GM23338 (cell line): ENCODE measurements around the gene FAM110C. TPM values are rescaled to one million over a fixed set of nuclear protein-coding genes. Genes with fewer than 3 reads are reported as not detected.

ENCODE experiments used
- ATAC-seq: fragments of 200-7000 bp; cut with Tn5 transposase; 3 replicates; pipeline ENCODE4 v1.9.1; 2020
- DNase-seq: peaks from one replicate; pipeline ENCODE4 v3.0.0-alpha.2; 2015; ENCODE audit warnings: low spot score
- H2AFZ ChIP-seq: fragments of 200-600 bp; sonication (generic); 2 replicates; pipeline ENCODE4 v1.8.0; 2016; ENCODE audit warnings: antibody characterized with exemption, mild to moderate bottlenecking, moderate library complexity
- H3F3A ChIP-seq: fragments of 200-600 bp; sonication (generic); replicated peaks from 2 replicates; pipeline ENCODE4 v1.8.0; 2017; ENCODE audit warnings: antibody characterized with exemption, mixed run types, low read depth
- H3K27ac ChIP-seq: fragments of 200-600 bp; sonication (generic); 2 replicates; pipeline ENCODE4 v1.6.1; 2016; ENCODE audit warnings: low read depth
- H3K27me3 ChIP-seq: fragments of 200-600 bp; sonication (generic); 2 replicates; pipeline ENCODE4 v1.8.0; 2016; ENCODE audit warnings: mild to moderate bottlenecking, mixed run types, moderate library complexity; ENCODE audit not compliant: insufficient read depth
- H3K36me3 ChIP-seq: fragments of 200-600 bp; sonication (generic); 2 replicates; pipeline ENCODE4 v1.8.0; 2016; ENCODE audit warnings: mild to moderate bottlenecking; ENCODE audit not compliant: insufficient read depth
- H3K4me1 ChIP-seq: fragments of 200-600 bp; sonication (generic); 2 replicates; pipeline ENCODE4 v1.8.0; 2016; ENCODE audit warnings: mild to moderate bottlenecking, moderate library complexity; ENCODE audit not compliant: insufficient read depth
- H3K4me2 ChIP-seq: fragments of 200-600 bp; sonication (generic); 2 replicates; pipeline ENCODE4 v1.7.1; 2017; ENCODE audit warnings: mixed run types
- H3K4me3 ChIP-seq: fragments of 200-600 bp; sonication (generic); 2 replicates; pipeline ENCODE4 v1.6.1; 2016; ENCODE audit warnings: mixed run types
- H3K79me2 ChIP-seq: fragments of 200-600 bp; sonication (generic); replicated peaks from 2 replicates; pipeline ENCODE4 v1.8.0; 2017; ENCODE audit warnings: mild to moderate bottlenecking; ENCODE audit not compliant: insufficient read depth
- H3K9me2 ChIP-seq: fragments of 200-600 bp; sonication (generic); 2 replicates; pipeline ENCODE4 v1.8.0; 2017; ENCODE audit not compliant: insufficient read depth
- H4K20me1 ChIP-seq: fragments of 200-600 bp; sonication (generic); replicated peaks from 2 replicates; pipeline ENCODE4 v1.8.0; 2017; ENCODE audit warnings: mild to moderate bottlenecking; ENCODE audit not compliant: insufficient read depth
- H3K27ac Mint-ChIP-seq: 2 replicates; pipeline ENCODE4 v1.8.0; 2020; ENCODE audit warnings: inconsistent platforms, mild to moderate bottlenecking, moderate library complexity, mixed read lengths
- H3K27me3 Mint-ChIP-seq: 3 replicates; pipeline ENCODE4 v1.8.0; 2022; ENCODE audit warnings: low read depth, mild to moderate bottlenecking, moderate library complexity, mixed read lengths, inconsistent platforms; ENCODE audit not compliant: insufficient read depth, poor library complexity
- H3K36me3 Mint-ChIP-seq: 3 replicates; pipeline ENCODE4 v1.8.0; 2021; ENCODE audit warnings: low read depth, mild to moderate bottlenecking, inconsistent platforms, moderate library complexity, mixed read lengths
- H3K4me1 Mint-ChIP-seq: 3 replicates; pipeline ENCODE4 v1.8.0; 2020; ENCODE audit warnings: mild to moderate bottlenecking, inconsistent platforms, mixed read lengths
- H3K4me3 Mint-ChIP-seq: 3 replicates; pipeline ENCODE4 v1.8.0; 2021; ENCODE audit warnings: moderate library complexity, mild to moderate bottlenecking, inconsistent platforms, mixed read lengths
- H3K9me3 Mint-ChIP-seq: 3 replicates; pipeline ENCODE4 v1.8.0; 2020; ENCODE audit warnings: moderate library complexity, mild to moderate bottlenecking, inconsistent platforms, mixed read lengths
- CREB1 ChIP-seq: fragments of 250-450 bp; sonication (Bioruptor Pico); IDR thresholded peaks from 2 replicates; pipeline ENCODE4 v1.5.0; 2020; ENCODE audit warnings: low read depth, mild to moderate bottlenecking, moderate library complexity
- EZH2 ChIP-seq: fragments of 200-600 bp; sonication (generic); IDR thresholded peaks from one replicate; pipeline ENCODE4 v1.8.0; 2017; ENCODE audit warnings: antibody characterized with exemption, mild to moderate bottlenecking, low read depth; ENCODE audit not compliant: unreplicated experiment
- EZH2phosphoT487 ChIP-seq: fragments of 200-600 bp; sonication (generic); IDR thresholded peaks from one replicate; pipeline ENCODE4 v1.8.1; 2018; ENCODE audit warnings: antibody characterized with exemption; ENCODE audit not compliant: unreplicated experiment
- JUNB ChIP-seq: IDR thresholded peaks from one replicate; pipeline ENCODE4 v1.6.1; 2016; ENCODE audit warnings: antibody characterized with exemption; ENCODE audit not compliant: unreplicated experiment
- NANOG ChIP-seq: IDR thresholded peaks from 2 replicates; pipeline ENCODE4 v1.6.1; 2016; ENCODE audit warnings: antibody characterized with exemption, borderline replicate concordance
- POLR2AphosphoS5 ChIP-seq: IDR thresholded peaks from 2 replicates; pipeline ENCODE4 v1.6.1; 2016; ENCODE audit warnings: antibody characterized with exemption, low read depth
- STAT1 ChIP-seq: IDR thresholded peaks from one replicate; pipeline ENCODE4 v1.6.1; 2016; ENCODE audit warnings: antibody characterized with exemption; ENCODE audit not compliant: unreplicated experiment
- ZNF114 ChIP-seq: fragments of 250-450 bp; sonication (Bioruptor Pico); IDR thresholded peaks from 2 replicates; pipeline ENCODE4 v1.5.0; 2020; ENCODE audit warnings: mild to moderate bottlenecking, moderate library complexity
- ZNF331 ChIP-seq: fragments of 250-450 bp; sonication (Bioruptor Pico); IDR thresholded peaks from 2 replicates; pipeline ENCODE4 v1.5.0; 2020; ENCODE audit warnings: low read depth, mild to moderate bottlenecking, moderate library complexity
- polyA plus RNA-seq: library from polyadenylated mRNA; unstranded; fragments of >200 nt; fragmentation: Nextera tagmentation; extraction: Ambion mirVana; gene quantifications from 2 replicates; pipeline ENCODE4 v1.2.1, GENCODE V29; 2016
- total RNA-seq: library from RNA; depleted of rRNA; stranded (reverse); fragments of >200 nt; shearing (Covaris generic); gene quantifications from 2 replicates; pipeline ENCODE4 v1.2.3, GENCODE V29; 2014
- TF ChIP-seq, protein P1 (sequence below), 2 experiments: fragments of 200-600 bp in 1 of 2; sonication (generic) in 1 of 2; conservative IDR thresholded peaks; 2 replicates each; pipeline versions ENCODE4 v1.5.1 to v1.6.1; 2016 to 2017; ENCODE audit warnings: antibody characterized with exemption in 2 of 2, low read depth in 2 of 2, mild to moderate bottlenecking in 2 of 2, moderate library complexity in 1 of 2
- TF ChIP-seq, protein P2 (sequence below): IDR thresholded peaks from 2 replicates; pipeline ENCODE4 v1.6.1; 2016; ENCODE audit warnings: antibody characterized with exemption
- TF ChIP-seq, protein P3 (sequence below): IDR thresholded peaks from one replicate; pipeline ENCODE4 v1.6.1; 2018; ENCODE audit warnings: antibody characterized with exemption; ENCODE audit not compliant: unreplicated experiment
- TF ChIP-seq, protein P4 (sequence below): fragments of 250-450 bp; sonication (Bioruptor Pico); IDR thresholded peaks from 2 replicates; pipeline ENCODE4 v1.5.0; 2020; ENCODE audit warnings: mild to moderate bottlenecking, moderate library complexity

Gene FAM110C
- total and polyA plus RNA-seq, 2 experiments from 2014 or later, result 7.9 to 20.9 TPM

DNA sequence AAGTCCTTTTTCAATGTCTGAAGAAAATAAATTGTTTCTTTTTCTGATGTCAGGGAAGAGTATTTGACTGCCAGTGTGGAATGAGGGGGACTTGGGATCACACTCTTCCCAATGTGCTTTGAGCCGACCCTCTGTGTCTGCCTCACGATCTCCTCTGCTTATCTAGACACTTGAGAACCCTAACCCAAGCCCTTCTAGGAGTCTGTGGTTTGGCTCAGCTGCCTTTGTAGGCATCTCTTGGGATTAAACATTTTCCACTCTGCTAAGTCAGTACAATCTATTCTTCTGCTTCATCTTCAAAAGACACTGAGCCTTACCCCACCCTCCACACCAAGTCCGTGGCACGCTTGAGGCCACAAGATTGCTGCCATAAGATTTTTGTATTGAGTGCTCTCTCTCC lies 19.4 kb downstream of the FAM110C start:
- Mint-ChIP-seq H3K4me3 (no peak overlapping the region), H3K9me3 (no peaks in the 10 kb centered on the region), H3K4me1 (no peaks in the 10 kb centered on the region), H3K36me3 (no peaks in the 10 kb centered on the region), H3K27ac (no peak overlapping the region), H3K27me3 (peaks cover 2% of the 10 kb centered on the region)
- Histone ChIP-seq H2AFZ (no peak overlapping the region), H3K4me1 (no peaks in the 10 kb centered on the region), H3K27ac (no peak overlapping the region), H3K4me3 (no peak overlapping the region), H3F3A (no peaks in the 10 kb centered on the region), H3K36me3 (no peaks in the 10 kb centered on the region), H3K9me2 (0 out of 2 replicates have a peak, but pooled peaks cover 3% of the 10 kb centered on the region), H3K4me2 (no peak overlapping the region), H3K27me3 (no peaks in the 10 kb centered on the region), H4K20me1 (no peaks in the 10 kb centered on the region), H3K79me2 (no peaks in the 10 kb centered on the region)
- ATAC-seq (no peak), DNase-seq (no peak)
- no peak for TF ChIP-seq NANOG
- TF ChIP-seq, protein P1, sequence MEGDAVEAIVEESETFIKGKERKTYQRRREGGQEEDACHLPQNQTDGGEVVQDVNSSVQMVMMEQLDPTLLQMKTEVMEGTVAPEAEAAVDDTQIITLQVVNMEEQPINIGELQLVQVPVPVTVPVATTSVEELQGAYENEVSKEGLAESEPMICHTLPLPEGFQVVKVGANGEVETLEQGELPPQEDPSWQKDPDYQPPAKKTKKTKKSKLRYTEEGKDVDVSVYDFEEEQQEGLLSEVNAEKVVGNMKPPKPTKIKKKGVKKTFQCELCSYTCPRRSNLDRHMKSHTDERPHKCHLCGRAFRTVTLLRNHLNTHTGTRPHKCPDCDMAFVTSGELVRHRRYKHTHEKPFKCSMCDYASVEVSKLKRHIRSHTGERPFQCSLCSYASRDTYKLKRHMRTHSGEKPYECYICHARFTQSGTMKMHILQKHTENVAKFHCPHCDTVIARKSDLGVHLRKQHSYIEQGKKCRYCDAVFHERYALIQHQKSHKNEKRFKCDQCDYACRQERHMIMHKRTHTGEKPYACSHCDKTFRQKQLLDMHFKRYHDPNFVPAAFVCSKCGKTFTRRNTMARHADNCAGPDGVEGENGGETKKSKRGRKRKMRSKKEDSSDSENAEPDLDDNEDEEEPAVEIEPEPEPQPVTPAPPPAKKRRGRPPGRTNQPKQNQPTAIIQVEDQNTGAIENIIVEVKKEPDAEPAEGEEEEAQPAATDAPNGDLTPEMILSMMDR (conservative IDR thresholded peaks at IDR 0.05; ENCODE audit: low read depth in 2 of 2), result no peak
- TF ChIP-seq, protein P2, sequence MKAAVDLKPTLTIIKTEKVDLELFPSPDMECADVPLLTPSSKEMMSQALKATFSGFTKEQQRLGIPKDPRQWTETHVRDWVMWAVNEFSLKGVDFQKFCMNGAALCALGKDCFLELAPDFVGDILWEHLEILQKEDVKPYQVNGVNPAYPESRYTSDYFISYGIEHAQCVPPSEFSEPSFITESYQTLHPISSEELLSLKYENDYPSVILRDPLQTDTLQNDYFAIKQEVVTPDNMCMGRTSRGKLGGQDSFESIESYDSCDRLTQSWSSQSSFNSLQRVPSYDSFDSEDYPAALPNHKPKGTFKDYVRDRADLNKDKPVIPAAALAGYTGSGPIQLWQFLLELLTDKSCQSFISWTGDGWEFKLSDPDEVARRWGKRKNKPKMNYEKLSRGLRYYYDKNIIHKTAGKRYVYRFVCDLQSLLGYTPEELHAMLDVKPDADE, result no peak
- TF ChIP-seq CREB1 (CRISPR knock-in tag), result no peak
- TF ChIP-seq, protein P3, sequence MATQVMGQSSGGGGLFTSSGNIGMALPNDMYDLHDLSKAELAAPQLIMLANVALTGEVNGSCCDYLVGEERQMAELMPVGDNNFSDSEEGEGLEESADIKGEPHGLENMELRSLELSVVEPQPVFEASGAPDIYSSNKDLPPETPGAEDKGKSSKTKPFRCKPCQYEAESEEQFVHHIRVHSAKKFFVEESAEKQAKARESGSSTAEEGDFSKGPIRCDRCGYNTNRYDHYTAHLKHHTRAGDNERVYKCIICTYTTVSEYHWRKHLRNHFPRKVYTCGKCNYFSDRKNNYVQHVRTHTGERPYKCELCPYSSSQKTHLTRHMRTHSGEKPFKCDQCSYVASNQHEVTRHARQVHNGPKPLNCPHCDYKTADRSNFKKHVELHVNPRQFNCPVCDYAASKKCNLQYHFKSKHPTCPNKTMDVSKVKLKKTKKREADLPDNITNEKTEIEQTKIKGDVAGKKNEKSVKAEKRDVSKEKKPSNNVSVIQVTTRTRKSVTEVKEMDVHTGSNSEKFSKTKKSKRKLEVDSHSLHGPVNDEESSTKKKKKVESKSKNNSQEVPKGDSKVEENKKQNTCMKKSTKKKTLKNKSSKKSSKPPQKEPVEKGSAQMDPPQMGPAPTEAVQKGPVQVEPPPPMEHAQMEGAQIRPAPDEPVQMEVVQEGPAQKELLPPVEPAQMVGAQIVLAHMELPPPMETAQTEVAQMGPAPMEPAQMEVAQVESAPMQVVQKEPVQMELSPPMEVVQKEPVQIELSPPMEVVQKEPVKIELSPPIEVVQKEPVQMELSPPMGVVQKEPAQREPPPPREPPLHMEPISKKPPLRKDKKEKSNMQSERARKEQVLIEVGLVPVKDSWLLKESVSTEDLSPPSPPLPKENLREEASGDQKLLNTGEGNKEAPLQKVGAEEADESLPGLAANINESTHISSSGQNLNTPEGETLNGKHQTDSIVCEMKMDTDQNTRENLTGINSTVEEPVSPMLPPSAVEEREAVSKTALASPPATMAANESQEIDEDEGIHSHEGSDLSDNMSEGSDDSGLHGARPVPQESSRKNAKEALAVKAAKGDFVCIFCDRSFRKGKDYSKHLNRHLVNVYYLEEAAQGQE, result no peak
- TF ChIP-seq EZH2phosphoT487, result no peak
- TF ChIP-seq ZNF331, result no peak
- no peak for TF ChIP-seq POLR2AphosphoS5
- TF ChIP-seq ZNF114 (CRISPR knock-in tag), result no peak
- TF ChIP-seq STAT1, result no peak
- TF ChIP-seq, protein P4, sequence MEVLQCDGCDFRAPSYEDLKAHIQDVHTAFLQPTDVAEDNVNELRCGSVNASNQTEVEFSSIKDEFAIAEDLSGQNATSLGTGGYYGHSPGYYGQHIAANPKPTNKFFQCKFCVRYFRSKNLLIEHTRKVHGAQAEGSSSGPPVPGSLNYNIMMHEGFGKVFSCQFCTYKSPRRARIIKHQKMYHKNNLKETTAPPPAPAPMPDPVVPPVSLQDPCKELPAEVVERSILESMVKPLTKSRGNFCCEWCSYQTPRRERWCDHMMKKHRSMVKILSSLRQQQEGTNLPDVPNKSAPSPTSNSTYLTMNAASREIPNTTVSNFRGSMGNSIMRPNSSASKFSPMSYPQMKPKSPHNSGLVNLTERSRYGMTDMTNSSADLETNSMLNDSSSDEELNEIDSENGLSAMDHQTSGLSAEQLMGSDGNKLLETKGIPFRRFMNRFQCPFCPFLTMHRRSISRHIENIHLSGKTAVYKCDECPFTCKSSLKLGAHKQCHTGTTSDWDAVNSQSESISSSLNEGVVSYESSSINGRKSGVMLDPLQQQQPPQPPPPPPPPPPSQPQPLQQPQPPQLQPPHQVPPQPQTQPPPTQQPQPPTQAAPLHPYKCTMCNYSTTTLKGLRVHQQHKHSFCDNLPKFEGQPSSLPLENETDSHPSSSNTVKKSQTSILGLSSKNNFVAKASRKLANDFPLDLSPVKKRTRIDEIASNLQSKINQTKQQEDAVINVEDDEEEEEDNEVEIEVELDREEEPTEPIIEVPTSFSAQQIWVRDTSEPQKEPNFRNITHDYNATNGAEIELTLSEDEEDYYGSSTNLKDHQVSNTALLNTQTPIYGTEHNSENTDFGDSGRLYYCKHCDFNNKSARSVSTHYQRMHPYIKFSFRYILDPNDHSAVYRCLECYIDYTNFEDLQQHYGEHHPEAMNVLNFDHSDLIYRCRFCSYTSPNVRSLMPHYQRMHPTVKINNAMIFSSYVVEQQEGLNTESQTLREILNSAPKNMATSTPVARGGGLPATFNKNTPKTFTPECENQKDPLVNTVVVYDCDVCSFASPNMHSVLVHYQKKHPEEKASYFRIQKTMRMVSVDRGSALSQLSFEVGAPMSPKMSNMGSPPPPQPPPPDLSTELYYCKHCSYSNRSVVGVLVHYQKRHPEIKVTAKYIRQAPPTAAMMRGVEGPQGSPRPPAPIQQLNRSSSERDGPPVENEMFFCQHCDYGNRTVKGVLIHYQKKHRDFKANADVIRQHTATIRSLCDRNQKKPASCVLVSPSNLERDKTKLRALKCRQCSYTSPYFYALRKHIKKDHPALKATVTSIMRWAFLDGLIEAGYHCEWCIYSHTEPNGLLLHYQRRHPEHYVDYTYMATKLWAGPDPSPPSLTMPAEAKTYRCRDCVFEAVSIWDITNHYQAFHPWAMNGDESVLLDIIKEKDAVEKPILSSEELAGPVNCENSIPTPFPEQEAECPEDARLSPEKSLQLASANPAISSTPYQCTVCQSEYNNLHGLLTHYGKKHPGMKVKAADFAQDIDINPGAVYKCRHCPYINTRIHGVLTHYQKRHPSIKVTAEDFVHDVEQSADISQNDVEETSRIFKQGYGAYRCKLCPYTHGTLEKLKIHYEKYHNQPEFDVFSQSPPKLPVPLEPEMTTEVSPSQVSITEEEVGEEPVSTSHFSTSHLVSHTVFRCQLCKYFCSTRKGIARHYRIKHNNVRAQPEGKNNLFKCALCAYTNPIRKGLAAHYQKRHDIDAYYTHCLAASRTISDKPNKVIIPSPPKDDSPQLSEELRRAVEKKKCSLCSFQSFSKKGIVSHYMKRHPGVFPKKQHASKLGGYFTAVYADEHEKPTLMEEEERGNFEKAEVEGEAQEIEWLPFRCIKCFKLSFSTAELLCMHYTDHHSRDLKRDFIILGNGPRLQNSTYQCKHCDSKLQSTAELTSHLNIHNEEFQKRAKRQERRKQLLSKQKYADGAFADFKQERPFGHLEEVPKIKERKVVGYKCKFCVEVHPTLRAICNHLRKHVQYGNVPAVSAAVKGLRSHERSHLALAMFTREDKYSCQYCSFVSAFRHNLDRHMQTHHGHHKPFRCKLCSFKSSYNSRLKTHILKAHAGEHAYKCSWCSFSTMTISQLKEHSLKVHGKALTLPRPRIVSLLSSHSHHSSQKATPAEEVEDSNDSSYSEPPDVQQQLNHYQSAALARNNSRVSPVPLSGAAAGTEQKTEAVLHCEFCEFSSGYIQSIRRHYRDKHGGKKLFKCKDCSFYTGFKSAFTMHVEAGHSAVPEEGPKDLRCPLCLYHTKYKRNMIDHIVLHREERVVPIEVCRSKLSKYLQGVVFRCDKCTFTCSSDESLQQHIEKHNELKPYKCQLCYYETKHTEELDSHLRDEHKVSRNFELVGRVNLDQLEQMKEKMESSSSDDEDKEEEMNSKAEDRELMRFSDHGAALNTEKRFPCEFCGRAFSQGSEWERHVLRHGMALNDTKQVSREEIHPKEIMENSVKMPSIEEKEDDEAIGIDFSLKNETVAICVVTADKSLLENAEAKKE (CRISPR knock-in tag), result no peak
- no peak for TF ChIP-seq EZH2
- no peak for TF ChIP-seq JUNB
